IMR-90 (cell line): ENCODE results near the gene POU2AF1. TPM values are rescaled to one million over a fixed set of nuclear protein-coding genes. Genes with fewer than 3 reads are reported as not detected.

Source experiments
- ATAC-seq: fragments of 200-7000 bp; cut with Tn5 transposase; 2 replicates; pipeline ENCODE4 v1.9.1; 2020; ENCODE audit warnings: low read depth, mild to moderate bottlenecking, moderate library complexity
- BruUV-seq: library from RNA; stranded (reverse); fragments of 400-500 nt; replicated peaks from 2 replicates; lab custom pipeline; 2021; lab: Mats Ljungman, UMichigan
- CTCF ChIA-PET: fragments of 300-600 bp; formaldehyde crosslinking; extraction: SDS; loops from one replicate; lab custom pipeline; 2021; ENCODE audit warnings: antibody characterized with exemption; lab: Yijun Ruan, JAX
- POLR2A ChIA-PET: fragments of 300-600 bp; sonication (Branson Sonifier 250); formaldehyde crosslinking; loops from one replicate; lab custom pipeline; 2022; ENCODE audit warnings: antibody characterized with exemption; ENCODE audit not compliant: unreplicated experiment; lab: Charles Lee
- DNase-seq: peaks from one replicate; pipeline ENCODE4 v3.0.0; 2013
- H2AFZ ChIP-seq: replicated peaks from 2 replicates; pipeline ENCODE3; 2013; ENCODE audit warnings: low read length, mild to moderate bottlenecking; ENCODE audit not compliant: poor library complexity
- H2AK5ac ChIP-seq: 2 replicates; pipeline ENCODE4 v1.6.1; 2013; ENCODE audit warnings: low read depth, low read length, inconsistent platforms
- H2AK9ac ChIP-seq: replicated peaks from 2 replicates; pipeline ENCODE3; 2013; ENCODE audit warnings: mild to moderate bottlenecking, low read depth, low read length, moderate library complexity; ENCODE audit not compliant: poor library complexity
- H2BK120ac ChIP-seq: 2 replicates; pipeline ENCODE4 v1.6.1; 2013; ENCODE audit warnings: low read depth, low read length, inconsistent platforms
- H2BK15ac ChIP-seq: 3 replicates; pipeline ENCODE4 v1.6.1; 2013; ENCODE audit warnings: low read depth, low read length, inconsistent platforms
- H2BK20ac ChIP-seq: 2 replicates; pipeline ENCODE4 v1.6.1; 2013; ENCODE audit warnings: low read depth, mild to moderate bottlenecking, inconsistent platforms, low read length, moderate library complexity
- H2BK5ac ChIP-seq: 2 replicates; pipeline ENCODE4 v1.6.1; 2013; ENCODE audit warnings: mild to moderate bottlenecking, low read depth, low read length, inconsistent platforms; ENCODE audit not compliant: poor library complexity, severe bottlenecking
- H3K14ac ChIP-seq: replicated peaks from 2 replicates; pipeline ENCODE4 v1.6.1; 2013; ENCODE audit warnings: low read depth, low read length, inconsistent platforms
- H3K18ac ChIP-seq: 2 replicates; pipeline ENCODE4 v1.6.1; 2013; ENCODE audit warnings: low read depth, low read length, control low read depth
- H3K23ac ChIP-seq: 2 replicates; pipeline ENCODE4 v1.6.1; 2013; ENCODE audit warnings: low read depth, low read length, inconsistent platforms
- H3K27ac ChIP-seq: 2 replicates; pipeline ENCODE4 v1.5.1; 2013; ENCODE audit warnings: mild to moderate bottlenecking, control low read depth, low read length; ENCODE audit not compliant: insufficient read depth
- H3K27me3 ChIP-seq: 2 replicates; pipeline ENCODE4 v1.6.1; 2013; ENCODE audit warnings: low read length; ENCODE audit not compliant: control insufficient read depth, insufficient read depth
- H3K36me3 ChIP-seq: 2 replicates; pipeline ENCODE4 v1.6.1; 2013; ENCODE audit warnings: low read length, mixed read lengths; ENCODE audit not compliant: control insufficient read depth, insufficient read depth
- H3K4ac ChIP-seq: 2 replicates; pipeline ENCODE4 v1.6.1; 2013; ENCODE audit warnings: low read depth, low read length, inconsistent platforms
- H3K4me1 ChIP-seq: 2 replicates; pipeline ENCODE4 v1.6.1; 2013; ENCODE audit warnings: low read length, mixed read lengths; ENCODE audit not compliant: control insufficient read depth, insufficient read depth
- H3K4me2 ChIP-seq: 2 replicates; pipeline ENCODE4 v1.6.1; 2013; ENCODE audit warnings: low read depth, mild to moderate bottlenecking, control low read depth, low read length, moderate library complexity
- H3K4me3 ChIP-seq: 2 replicates; pipeline ENCODE4 v1.5.1; 2013; ENCODE audit warnings: low read depth, mild to moderate bottlenecking, control low read depth, low read length, moderate library complexity; ENCODE audit not compliant: insufficient read depth
- H3K56ac ChIP-seq: 2 replicates; pipeline ENCODE4 v1.6.1; 2013; ENCODE audit warnings: low read length, inconsistent platforms; ENCODE audit not compliant: insufficient read depth; ENCODE audit errors: extremely low read depth
- H3K79me1 ChIP-seq, 2 experiments: 2 replicates each; pipeline ENCODE4 v1.6.1; 2013; ENCODE audit warnings: low read length in 2 of 2, inconsistent platforms in 1 of 2, low read depth in 1 of 2
- H3K9ac ChIP-seq: 2 replicates; pipeline ENCODE4 v1.6.1; 2013; ENCODE audit warnings: low read depth, low read length, control low read depth
- H3K9me1 ChIP-seq: 2 replicates; pipeline ENCODE4 v1.6.1; 2013; ENCODE audit warnings: low read length, inconsistent platforms; ENCODE audit not compliant: insufficient read depth
- H3K9me3 ChIP-seq: 2 replicates; pipeline ENCODE4 v1.6.1; 2013; ENCODE audit warnings: low read length; ENCODE audit not compliant: control insufficient read depth, insufficient read depth
- H4K20me1 ChIP-seq: 2 replicates; pipeline ENCODE4 v1.6.1; 2013; ENCODE audit warnings: low read length, inconsistent platforms; ENCODE audit not compliant: insufficient read depth
- H4K5ac ChIP-seq: 2 replicates; pipeline ENCODE4 v1.6.1; 2013; ENCODE audit warnings: mild to moderate bottlenecking, low read depth, low read length, control low read depth
- H4K8ac ChIP-seq, 2 experiments: 2 replicates each; pipeline ENCODE4 v1.6.1; 2013; ENCODE audit warnings: low read depth in 2 of 2, low read length in 2 of 2, control low read depth in 1 of 2, inconsistent platforms in 1 of 2
- H4K91ac ChIP-seq: 2 replicates; pipeline ENCODE4 v1.6.1; 2013; ENCODE audit warnings: low read depth, low read length, inconsistent platforms; ENCODE audit not compliant: insufficient read depth
- BHLHE40 ChIP-seq: fragments of 150-350 bp; IDR thresholded peaks from 2 replicates; pipeline ENCODE4 v1.6.1; 2016; ENCODE audit warnings: mild to moderate bottlenecking, low read depth, low read length
- CHD1 ChIP-seq: IDR thresholded peaks from 2 replicates; pipeline ENCODE4 v1.6.1; 2012; ENCODE audit warnings: low read depth, low read length, improper control_type of control experiment
- CTCF ChIP-seq: conservative IDR thresholded peaks from 2 replicates; pipeline ENCODE4 v1.5.1; 2012; ENCODE audit warnings: mild to moderate bottlenecking, low read depth, low read length, improper control_type of control experiment
- FOS ChIP-seq: fragments of 150-350 bp; IDR thresholded peaks from 2 replicates; pipeline ENCODE4 v1.6.1; 2016; ENCODE audit warnings: low read depth, low read length
- MXI1 ChIP-seq: IDR thresholded peaks from 2 replicates; pipeline ENCODE4 v1.6.1; 2012; ENCODE audit warnings: low read depth, mild to moderate bottlenecking, low read length, moderate library complexity, borderline replicate concordance
- NFE2L2 ChIP-seq: fragments of 150-350 bp; IDR thresholded peaks from 2 replicates; pipeline ENCODE4 v1.6.1; 2016; ENCODE audit warnings: low read depth, mild to moderate bottlenecking, low read length
- POLR2A ChIP-seq: IDR thresholded peaks from 2 replicates; pipeline ENCODE4 v1.6.1; 2012; ENCODE audit warnings: mild to moderate bottlenecking, low read depth, low read length
- RCOR1 ChIP-seq: IDR thresholded peaks from 2 replicates; pipeline ENCODE4 v1.6.1; 2012; ENCODE audit warnings: mild to moderate bottlenecking, low read length, improper control_type of control experiment; ENCODE audit not compliant: insufficient replicate concordance
- SMC3 ChIP-seq: fragments of 150-350 bp; IDR thresholded peaks from 2 replicates; pipeline ENCODE4 v1.6.1; 2016; ENCODE audit warnings: low read depth, mild to moderate bottlenecking, antibody characterized with exemption, low read length, moderate library complexity
- USF2 ChIP-seq: fragments of 150-350 bp; IDR thresholded peaks from 2 replicates; pipeline ENCODE4 v1.6.1; 2017; ENCODE audit warnings: mild to moderate bottlenecking, antibody characterized with exemption, low read length, low read depth
- WGBS, 2 experiments: methylation state at CpG; one replicate each; pipeline versions ENCODE4 v1.1.5 to v1.1.7; 2013; ENCODE audit warnings: missing lambda C conversion rate in 2 of 2; ENCODE audit not compliant: insufficient read length in 1 of 2; ENCODE audit errors: extremely low coverage in 2 of 2; 5-methylcytosine and 5-hydroxymethylcytosine counted together
- dilution Hi-C: fragments of 300-500 bp; cut with HindIII; formaldehyde crosslinking; loops from one replicate; pipeline ENCODE4 v1.14.3; 2018; ENCODE audit warnings: low sequenced_read_pairs; ENCODE audit not compliant: unreplicated experiment
- in situ Hi-C: fragments of 300-500 bp; cut with MboI; formaldehyde crosslinking; loops from 3 replicates; pipeline ENCODE4 v1.14.3; 2019; ENCODE audit warnings: low sequenced_read_pairs, inconsistent platforms, mixed read lengths
- intact Hi-C: fragments of 100-400 bp; cut with micrococcal nuclease; formaldehyde crosslinking; loops from 2 replicates; pipeline ENCODE4 v1.10.0; 2022
- polyA plus RNA-seq, 3 experiments: library from polyadenylated mRNA; depleted of rRNA; stranded (reverse); fragments of >200 nt; gene quantifications; 2 replicates each; pipeline ENCODE4 v1.2.3, GENCODE V29; 2012; ENCODE audit warnings: low replicate concordance in 1 of 3
- total RNA-seq: library from RNA; depleted of rRNA; stranded (reverse); fragments of >200 nt; gene quantifications from 2 replicates; pipeline ENCODE4 v1.2.3, GENCODE V29; 2012
- TF ChIP-seq, protein P1 (sequence below): fragments of 150-350 bp; IDR thresholded peaks from 2 replicates; pipeline ENCODE4 v1.6.1; 2016; ENCODE audit warnings: low read depth, mild to moderate bottlenecking, low read length, moderate library complexity, borderline replicate concordance

Gene POU2AF1
- total and polyA plus RNA-seq, 2 of the 4 experiments (the other 2 are of a cell fraction): not detected

DNA sequence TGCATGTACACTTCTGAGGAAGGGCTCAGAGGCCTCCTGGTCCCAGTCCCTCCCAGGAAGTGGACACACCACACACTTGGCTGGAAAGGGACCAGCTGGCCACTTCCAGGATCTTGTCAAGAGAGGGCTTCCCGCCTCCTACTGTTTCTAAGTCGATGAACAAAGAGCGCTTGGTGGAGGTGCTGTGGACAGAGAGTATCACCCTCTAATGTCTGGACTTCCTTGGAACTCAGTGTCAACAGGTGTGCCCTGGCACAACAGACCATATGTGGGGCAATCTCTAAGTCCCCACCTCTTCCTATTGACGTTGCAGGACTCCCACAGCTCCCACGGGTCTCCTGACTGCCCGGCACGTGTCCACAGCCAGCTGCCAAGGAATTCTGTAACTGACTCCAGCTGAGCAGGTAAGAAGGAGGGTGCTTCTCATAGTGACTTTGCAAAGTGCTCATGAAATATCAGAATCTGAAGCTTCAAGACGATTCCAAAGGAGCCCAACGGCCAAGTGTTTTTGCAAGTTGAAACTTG lies 16.1 kb downstream of the POU2AF1 start:
- 88% methylated on average over 3 of the region's 9 CpGs; no CpG with 5 or more reads in 1 of the 2 experiments for WGBS, 2 experiments

More for the DNA sequence above, 16.1 kb downstream of the POU2AF1 start:
- Histone ChIP-seq H3K4me2 (no peak overlapping the region), H3K36me3 (no peaks in the 10 kb centered on the region), H2BK15ac (no peak overlapping the region), H4K5ac (no peak overlapping the region), H3K9me3 (no peaks in the 10 kb centered on the region), H2AK9ac (no peak overlapping the region), H3K4me1 (no peaks in the 10 kb centered on the region), H4K8ac (no peak overlapping the region), H3K23ac (no peak overlapping the region), H3K9me1 (no peaks in the 10 kb centered on the region; the same call in 1 of the 2 replicates), H3K14ac (no peak overlapping the region), H3K56ac (no peak overlapping the region), H3K4me3 (no peak overlapping the region), H3K27ac (no peak overlapping the region), H2BK20ac (no peak overlapping the region), H2AFZ (no peak overlapping the region), H3K4ac (no peak overlapping the region), H3K79me1 (no peaks in the 10 kb centered on the region), H3K18ac (no peak overlapping the region), H4K91ac (no peak overlapping the region), H2AK5ac (no peak overlapping the region), H2BK5ac (no peak overlapping the region), H2BK120ac (no peak overlapping the region), H3K27me3 (peaks cover 26% of the 10 kb centered on the region), H3K9ac (no peak overlapping the region), H4K20me1 (no peaks in the 10 kb centered on the region)
- TF ChIP-seq NFE2L2 (no peak), RCOR1 (no peak), CHD1 (no peak), USF2 (no peak), FOS (no peak), SMC3 (no peak), POLR2A (no peak), CTCF (no peak), BHLHE40 (no peak), MXI1 (no peak)
- TF ChIP-seq, protein P1, sequence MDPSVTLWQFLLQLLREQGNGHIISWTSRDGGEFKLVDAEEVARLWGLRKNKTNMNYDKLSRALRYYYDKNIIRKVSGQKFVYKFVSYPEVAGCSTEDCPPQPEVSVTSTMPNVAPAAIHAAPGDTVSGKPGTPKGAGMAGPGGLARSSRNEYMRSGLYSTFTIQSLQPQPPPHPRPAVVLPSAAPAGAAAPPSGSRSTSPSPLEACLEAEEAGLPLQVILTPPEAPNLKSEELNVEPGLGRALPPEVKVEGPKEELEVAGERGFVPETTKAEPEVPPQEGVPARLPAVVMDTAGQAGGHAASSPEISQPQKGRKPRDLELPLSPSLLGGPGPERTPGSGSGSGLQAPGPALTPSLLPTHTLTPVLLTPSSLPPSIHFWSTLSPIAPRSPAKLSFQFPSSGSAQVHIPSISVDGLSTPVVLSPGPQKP: no peak
- in situ Hi-C loops: no loop called here
- dilution Hi-C loops: no loop called here
- CTCF ChIA-PET: no interaction called here
- POLR2A ChIA-PET: no interaction called here
- no TSS peak for BruUV-seq
- intact Hi-C loops: no loop called here
- no peak for DNase-seq
- no peak for ATAC-seq
